T-helper 17 cell (primary cell): ENCODE data around the gene TCF7. TPM values are rescaled to one million over a fixed set of nuclear protein-coding genes. Genes with fewer than 3 reads are reported as not detected.
"Not testable (repeated sequence)": the region's sequence is repeated elsewhere in the genome, so short reads cannot be mapped to it uniquely, and the experiment has no call there.

Experiments
- ATAC-seq: fragments of 150-1000 bp; cut with Tn5 transposase; 2 replicates; pipeline ENCODE4 v1.10.0; 2021; ENCODE audit warnings: mild to moderate bottlenecking, moderate library complexity
- DNase-seq, 3 donors: peaks; one replicate each; pipeline versions ENCODE4 v3.0.0 to v3.0.0-alpha.2; 2020 to 2021
- H3K9me3 ChIP-seq: one replicate; pipeline ENCODE4 v1.7.0; 2013; ENCODE audit warnings: low read length, mild to moderate bottlenecking; ENCODE audit not compliant: control insufficient read depth, poor library complexity, severe bottlenecking
- H3K27ac Mint-ChIP-seq: one replicate; pipeline ENCODE4 v1.8.0; 2022; ENCODE audit warnings: mild to moderate bottlenecking, moderate library complexity, mixed read lengths
- H3K27me3 Mint-ChIP-seq: one replicate; pipeline ENCODE4 v1.8.0; 2022; ENCODE audit warnings: mixed read lengths
- H3K36me3 Mint-ChIP-seq: one replicate; pipeline ENCODE4 v1.8.0; 2022; ENCODE audit warnings: low read depth, mixed read lengths
- H3K4me1 Mint-ChIP-seq: one replicate; pipeline ENCODE4 v1.8.0; 2022; ENCODE audit warnings: mild to moderate bottlenecking, mixed read lengths
- H3K4me3 Mint-ChIP-seq: one replicate; pipeline ENCODE4 v1.8.0; 2022; ENCODE audit warnings: mild to moderate bottlenecking, moderate library complexity, mixed read lengths
- total RNA-seq, 4 donors: library from RNA in 2 of 4; stranded (reverse) in 2 of 4; gene quantifications; one replicate each; pipeline ENCODE4 v1.2.3 and lab custom pipeline; 2022 to 2026

TCF7 gene
- total RNA-seq, 2 donors from 2014 or later: 308 to 405 TPM

DNA sequence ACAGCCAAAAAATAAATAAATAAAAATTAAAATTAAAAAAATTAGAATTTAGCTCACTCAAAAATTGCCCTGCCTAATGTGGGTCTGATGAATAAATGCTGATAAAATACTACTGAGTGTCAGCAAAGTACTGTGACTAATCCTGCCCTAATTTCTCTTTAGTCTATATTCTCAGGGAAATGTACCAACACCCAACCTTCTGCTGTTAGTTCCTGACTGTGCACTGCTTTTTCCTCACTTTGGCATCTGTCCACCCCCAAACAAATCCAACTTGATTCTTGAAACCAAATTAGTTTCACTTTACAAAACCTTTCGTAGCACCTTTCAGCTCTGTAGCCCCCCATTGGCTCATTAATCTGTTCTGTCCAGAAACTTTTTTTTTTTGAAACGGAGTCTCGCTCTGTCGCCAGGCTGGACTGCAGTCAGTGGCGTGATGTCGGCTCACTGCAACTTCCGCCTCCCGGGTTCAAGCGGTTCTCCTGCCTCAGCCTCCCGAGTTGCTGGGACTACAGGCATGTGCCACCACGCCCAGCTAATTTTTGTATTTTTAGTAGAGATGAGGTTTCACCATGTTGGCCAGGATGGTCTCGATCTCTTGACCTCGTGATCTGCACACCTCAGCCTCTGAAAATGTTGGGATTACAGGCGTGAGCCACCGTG, 37.8 kb downstream of the TCF7 start:
- peak overlapping the region; percentile 52 for H3K4me3 Mint-ChIP-seq
- DNase-seq, H3K36me3 Mint-ChIP-seq, H3K27me3 Mint-ChIP-seq, H3K9me3 ChIP-seq, ATAC-seq: not testable (repeated sequence)
- peaks cover 36% of the 10 kb centered on the region for H3K4me1 Mint-ChIP-seq
- peak overlapping the region; percentile 82 for H3K27ac Mint-ChIP-seq

DNA sequence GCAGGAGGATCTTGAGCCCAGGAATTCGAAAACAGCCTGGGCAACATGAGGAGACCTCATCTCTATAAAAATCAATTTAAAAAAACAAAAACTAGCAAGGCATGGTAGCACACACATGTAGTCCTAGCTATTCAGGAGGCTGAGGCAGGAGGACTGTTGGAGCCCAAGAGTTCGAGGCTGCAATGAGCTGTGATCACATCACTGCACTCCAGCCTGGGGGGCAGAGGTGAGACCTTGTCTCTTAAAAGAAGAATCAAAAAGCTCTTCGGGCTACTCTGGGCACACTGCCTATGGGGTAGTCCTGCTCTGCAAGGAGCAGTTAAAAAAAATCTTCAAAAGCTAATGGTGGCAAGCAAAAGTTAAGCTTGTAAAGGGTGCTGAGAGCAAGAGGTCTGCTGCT, 38.8 kb downstream of the TCF7 start:
- no peaks in the 10 kb centered on the region for H3K9me3 ChIP-seq
- no peak for ATAC-seq
- no peaks in the 10 kb centered on the region for H3K27me3 Mint-ChIP-seq
- peaks cover 9% of the 10 kb centered on the region for H3K36me3 Mint-ChIP-seq
- no peak overlapping the region for H3K4me3 Mint-ChIP-seq
- H3K4me1 Mint-ChIP-seq: peaks cover 39% of the 10 kb centered on the region
- no peak for DNase-seq
- H3K27ac Mint-ChIP-seq: peak overlapping the region; percentile 82

DNA sequence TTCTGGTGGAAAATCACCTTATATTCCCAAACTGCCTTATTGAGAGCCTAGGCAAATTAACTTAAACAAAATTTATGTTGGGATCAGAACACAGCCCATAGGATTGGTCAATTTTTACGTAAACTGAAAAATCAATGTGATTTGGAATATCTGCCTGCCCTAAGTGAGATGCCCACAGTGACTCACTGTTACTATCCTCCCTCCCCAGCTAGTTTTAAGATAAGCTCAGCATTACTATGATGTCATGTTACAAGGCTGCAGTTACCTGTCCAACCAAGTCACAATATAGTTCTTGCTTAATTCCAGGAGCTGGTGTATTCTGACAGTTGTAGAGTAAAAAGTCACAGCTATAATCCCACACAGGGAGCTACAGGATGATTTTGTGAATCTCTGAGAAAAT, 39.2 kb downstream of the TCF7 start:
- Mint-ChIP-seq H3K4me3 (no peak overlapping the region), H3K4me1 (peaks cover 38% of the 10 kb centered on the region), H3K27me3 (no peaks in the 10 kb centered on the region), H3K27ac (peak overlapping the region; percentile 82), H3K36me3 (peaks cover 9% of the 10 kb centered on the region)
- no peaks in the 10 kb centered on the region for H3K9me3 ChIP-seq
- ATAC-seq (no peak), DNase-seq (no peak)

DNA sequence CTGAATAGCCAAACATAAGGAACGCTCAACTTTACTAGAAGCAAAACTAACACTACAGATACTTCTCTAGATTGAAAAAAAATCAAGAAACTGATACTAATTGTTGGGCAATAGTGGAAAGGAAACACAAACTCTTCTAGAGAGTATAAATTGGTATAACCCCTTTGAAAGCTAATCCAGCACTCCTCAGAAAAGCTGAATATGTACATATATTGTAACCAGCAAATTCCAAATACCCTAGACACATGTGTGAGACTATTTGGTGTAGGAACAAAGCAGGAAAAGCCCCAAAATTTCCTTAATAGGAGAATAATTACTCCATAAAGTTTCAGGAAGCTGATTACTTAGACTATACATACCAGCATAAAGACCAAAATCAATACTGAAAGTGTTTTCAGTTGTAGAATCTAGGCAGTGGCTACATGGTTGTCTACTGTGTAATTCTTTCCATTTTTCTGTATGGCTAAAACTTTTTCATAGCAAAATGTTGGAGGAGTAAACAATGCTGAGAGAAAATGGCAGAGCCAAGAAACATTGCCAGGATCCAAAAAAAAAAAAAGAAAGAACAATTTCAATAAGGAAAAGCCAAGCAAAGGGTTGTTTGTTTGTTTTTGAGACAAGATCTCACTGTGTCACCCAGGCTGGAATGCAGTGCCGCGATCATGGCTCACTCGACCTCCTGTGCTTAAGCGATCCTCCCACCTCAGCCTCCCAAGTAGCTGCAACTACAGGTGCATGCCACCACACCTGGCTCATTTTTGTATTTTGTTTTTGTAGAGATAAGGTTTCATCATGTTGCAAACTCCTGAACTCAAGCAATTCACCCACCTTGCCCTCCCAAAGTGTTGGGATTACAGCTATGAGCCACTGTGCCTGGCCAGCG, 47.3 kb downstream of the TCF7 start:
- H3K4me3 Mint-ChIP-seq: no peak overlapping the region
- no peak for ATAC-seq
- H3K4me1 Mint-ChIP-seq: peaks cover 24% of the 10 kb centered on the region

DNA sequence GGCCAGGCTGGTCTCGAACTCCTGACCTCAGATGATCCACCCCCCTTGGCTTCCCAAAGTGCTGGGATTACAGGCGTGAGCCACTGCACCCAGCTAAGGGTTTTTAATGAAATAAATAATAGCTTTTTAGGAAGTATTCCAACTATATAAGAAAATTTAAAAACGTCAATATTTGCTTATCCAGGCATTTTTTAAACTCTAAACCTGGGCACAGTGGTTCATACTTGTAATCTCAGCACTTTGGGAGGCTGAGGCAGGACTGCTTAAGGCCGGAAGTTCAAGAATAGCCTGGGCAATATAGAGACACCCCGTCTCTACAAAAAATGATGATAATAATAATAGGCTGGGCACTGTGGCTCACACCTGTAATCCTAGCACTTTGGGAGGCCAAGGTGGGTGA, 48.1 kb downstream of the TCF7 start:
- no peak overlapping the region for H3K4me3 Mint-ChIP-seq
- DNase-seq (no peak), ATAC-seq (no peak)
- H3K4me1 Mint-ChIP-seq: peaks cover 24% of the 10 kb centered on the region
- H3K27me3 Mint-ChIP-seq: no peaks in the 10 kb centered on the region
- no peaks in the 10 kb centered on the region for H3K9me3 ChIP-seq
- H3K36me3 Mint-ChIP-seq: peaks cover 16% of the 10 kb centered on the region
- no peak overlapping the region for H3K27ac Mint-ChIP-seq

More for the DNA sequence above, 47.3 kb downstream of the TCF7 start:
- DNase-seq: no peak
- Mint-ChIP-seq H3K27me3 (no peaks in the 10 kb centered on the region), H3K27ac (no peak overlapping the region), H3K36me3 (peaks cover 16% of the 10 kb centered on the region)
- H3K9me3 ChIP-seq: no peaks in the 10 kb centered on the region

DNA sequence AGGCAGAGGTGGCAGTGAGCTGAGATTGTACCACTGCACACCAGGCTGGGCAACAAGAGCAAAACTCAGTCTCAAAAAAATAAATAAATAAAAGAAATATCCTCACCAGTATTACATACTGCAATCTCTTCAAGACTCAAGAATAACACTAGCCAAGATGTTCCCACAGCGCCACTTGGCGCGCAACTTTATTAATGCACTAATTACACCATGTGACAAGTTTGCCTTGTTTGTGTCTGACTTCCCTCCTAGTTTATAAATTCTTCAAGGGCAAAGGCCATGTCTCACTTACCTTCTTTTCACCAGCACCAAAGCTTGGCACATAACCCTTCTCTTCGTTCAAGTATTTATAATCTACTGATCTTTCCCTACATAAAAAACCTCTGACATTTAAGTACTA, 57.5 kb downstream of the TCF7 start:
- ATAC-seq: no peak
- H3K4me1 Mint-ChIP-seq: peaks cover 37% of the 10 kb centered on the region
- H3K36me3 Mint-ChIP-seq: peaks cover 18% of the 10 kb centered on the region
- no peak for DNase-seq
- no peaks in the 10 kb centered on the region for H3K9me3 ChIP-seq
- peak overlapping the region; percentile 83 for H3K27ac Mint-ChIP-seq
- H3K4me3 Mint-ChIP-seq: peak overlapping the region; percentile 15
- no peaks in the 10 kb centered on the region for H3K27me3 Mint-ChIP-seq

DNA sequence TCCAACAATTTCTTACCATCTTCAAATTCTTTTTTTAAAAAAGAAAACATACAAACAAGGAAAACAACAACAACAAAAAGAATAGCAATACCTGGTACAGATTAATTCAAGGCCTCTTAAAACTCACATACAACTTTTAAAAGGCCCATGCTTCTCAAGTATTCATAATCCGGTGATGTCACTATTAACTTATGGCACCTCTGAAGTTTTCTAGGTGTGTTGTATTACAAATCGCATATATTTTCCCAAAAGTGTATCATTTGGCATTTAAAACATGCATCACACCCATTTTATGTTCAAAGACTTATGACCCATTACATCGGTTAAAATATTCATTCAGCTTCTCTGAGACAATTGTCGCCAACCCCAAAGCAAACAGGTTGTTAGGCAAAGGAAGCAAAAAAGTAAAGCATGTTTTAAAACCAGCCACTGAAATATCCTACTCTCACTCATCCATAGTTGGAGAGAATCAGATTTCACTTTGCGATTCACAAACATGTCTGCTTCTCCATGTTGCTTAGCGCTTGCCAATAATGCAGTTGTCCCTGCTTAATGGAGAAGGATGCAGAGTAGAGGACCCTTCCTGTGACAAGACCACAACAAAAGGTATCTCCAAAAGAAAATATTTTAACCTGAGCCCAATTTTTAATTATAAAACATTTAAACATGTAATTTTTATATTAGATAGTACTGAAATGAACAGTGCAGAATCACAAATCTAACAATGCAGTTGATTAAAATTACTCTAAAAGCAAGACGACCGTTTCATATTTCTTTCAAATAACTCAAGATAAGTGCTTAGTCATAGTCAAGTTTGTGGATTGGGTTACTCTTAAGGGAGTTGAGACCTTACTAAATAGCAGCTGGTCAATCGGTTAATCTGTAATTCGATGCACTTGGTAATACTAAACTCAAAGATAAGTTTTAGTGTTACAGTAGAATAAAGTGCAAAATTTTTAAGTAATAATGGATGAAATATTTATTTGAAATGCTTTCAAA, 60.7 kb downstream of the TCF7 start:
- ATAC-seq: no peak
- no peak for DNase-seq
- Mint-ChIP-seq H3K4me1 (peaks cover 28% of the 10 kb centered on the region), H3K27me3 (no peaks in the 10 kb centered on the region), H3K27ac (peak overlapping the region; percentile 96), H3K36me3 (peaks cover 12% of the 10 kb centered on the region), H3K4me3 (peak overlapping the region; percentile 97)
- no peaks in the 10 kb centered on the region for H3K9me3 ChIP-seq

DNA sequence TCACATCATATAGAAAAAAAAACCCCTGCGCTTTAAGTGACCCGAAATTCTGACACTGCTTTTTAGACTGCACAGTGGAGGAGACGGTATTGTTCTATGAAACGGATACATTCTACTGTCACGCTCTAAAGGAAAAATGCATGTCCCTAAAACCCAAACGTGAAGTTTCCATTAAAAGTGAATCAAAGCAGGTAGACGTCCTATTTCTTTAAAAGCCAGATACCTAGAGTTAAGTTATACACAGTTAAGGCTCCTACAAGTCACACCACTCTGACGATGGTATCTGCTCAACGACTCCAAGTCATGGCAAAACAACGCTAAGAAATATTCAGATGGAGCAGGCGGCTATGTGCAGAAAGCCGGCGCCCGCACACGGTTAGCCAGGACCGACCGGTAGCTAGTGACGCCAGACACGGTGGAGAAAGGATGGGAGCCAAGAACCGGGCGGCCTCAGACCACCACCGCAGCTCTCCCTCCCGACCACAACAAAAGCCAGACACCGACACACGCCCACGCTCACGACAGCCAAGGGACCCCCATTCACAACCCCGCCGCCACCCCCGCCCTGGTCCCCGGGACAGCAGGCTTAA, 61.5 kb downstream of the TCF7 start:
- no peaks in the 10 kb centered on the region for H3K9me3 ChIP-seq
- DNase-seq (peak in 2 of 3 donors; percentile 35 to 42), ATAC-seq (peak; percentile 26)
- peaks cover 12% of the 10 kb centered on the region for H3K36me3 Mint-ChIP-seq
- no peaks in the 10 kb centered on the region for H3K27me3 Mint-ChIP-seq
- H3K4me3 Mint-ChIP-seq: peak overlapping the region; percentile 97
- H3K4me1 Mint-ChIP-seq: peaks cover 28% of the 10 kb centered on the region
- peak overlapping the region; percentile 96 for H3K27ac Mint-ChIP-seq

DNA sequence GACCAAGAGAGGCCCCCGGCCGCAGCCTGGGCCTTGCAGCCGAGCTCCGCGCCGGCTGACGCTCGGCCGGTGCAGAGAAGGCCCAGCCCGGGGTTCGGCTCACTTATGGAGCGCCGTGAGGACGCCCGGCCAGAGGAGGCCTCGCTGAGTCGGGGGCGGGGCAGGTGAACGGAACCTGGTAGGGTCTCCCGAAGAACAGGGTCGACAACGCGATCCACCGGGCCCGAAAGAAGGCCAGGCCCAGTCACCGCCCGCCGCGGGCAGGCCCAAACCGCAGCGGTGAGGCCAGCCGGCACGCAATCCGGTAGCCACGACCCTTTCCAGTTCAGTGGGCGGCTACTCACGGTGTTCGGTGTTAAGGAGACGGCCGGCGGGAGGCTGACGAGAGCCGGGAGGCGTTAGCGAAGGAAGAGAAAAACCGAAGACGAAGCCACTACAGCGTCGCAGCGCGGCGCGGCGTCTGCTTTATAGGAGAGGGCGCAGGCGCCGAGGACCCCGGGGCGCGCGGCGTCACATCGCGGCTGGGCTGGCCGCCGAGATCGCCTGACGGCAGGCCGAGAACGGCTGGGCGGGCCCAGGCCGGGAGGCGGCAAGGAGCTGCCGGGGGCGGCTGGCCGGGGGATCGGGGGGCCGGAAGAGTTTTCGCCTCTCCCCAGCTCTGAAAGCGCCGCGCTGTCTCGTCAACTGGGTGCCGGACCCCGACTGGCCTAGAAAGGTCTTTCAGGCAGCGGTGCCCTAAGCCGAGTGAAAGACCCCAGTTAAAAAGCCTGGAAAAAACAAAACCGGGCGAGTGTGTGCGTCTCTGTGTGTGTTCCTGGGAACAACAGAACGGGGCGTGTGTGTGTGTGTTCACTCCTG, 62.3 kb downstream of the TCF7 start, which contains the start of gene SKP1:
TSS of gene SKP1 (minus strand) at position 440 of the 858 bp plus-strand sequence. CDS start 2,928 bp downstream, outside the sequence.
- ATAC-seq: peak; percentile 84
- H3K36me3 Mint-ChIP-seq: peaks cover 7% of the 10 kb centered on the region
- H3K27me3 Mint-ChIP-seq: no peaks in the 10 kb centered on the region
- H3K4me3 Mint-ChIP-seq: peak within 1 kb of the TSS; percentile 97
- no peaks in the 10 kb centered on the region for H3K9me3 ChIP-seq
- peaks cover 23% of the 10 kb centered on the region for H3K4me1 Mint-ChIP-seq
- peak; percentile 76 to 87 (median 76) for DNase-seq
- H3K27ac Mint-ChIP-seq: peak within 1 kb of the TSS; percentile 96

DNA sequence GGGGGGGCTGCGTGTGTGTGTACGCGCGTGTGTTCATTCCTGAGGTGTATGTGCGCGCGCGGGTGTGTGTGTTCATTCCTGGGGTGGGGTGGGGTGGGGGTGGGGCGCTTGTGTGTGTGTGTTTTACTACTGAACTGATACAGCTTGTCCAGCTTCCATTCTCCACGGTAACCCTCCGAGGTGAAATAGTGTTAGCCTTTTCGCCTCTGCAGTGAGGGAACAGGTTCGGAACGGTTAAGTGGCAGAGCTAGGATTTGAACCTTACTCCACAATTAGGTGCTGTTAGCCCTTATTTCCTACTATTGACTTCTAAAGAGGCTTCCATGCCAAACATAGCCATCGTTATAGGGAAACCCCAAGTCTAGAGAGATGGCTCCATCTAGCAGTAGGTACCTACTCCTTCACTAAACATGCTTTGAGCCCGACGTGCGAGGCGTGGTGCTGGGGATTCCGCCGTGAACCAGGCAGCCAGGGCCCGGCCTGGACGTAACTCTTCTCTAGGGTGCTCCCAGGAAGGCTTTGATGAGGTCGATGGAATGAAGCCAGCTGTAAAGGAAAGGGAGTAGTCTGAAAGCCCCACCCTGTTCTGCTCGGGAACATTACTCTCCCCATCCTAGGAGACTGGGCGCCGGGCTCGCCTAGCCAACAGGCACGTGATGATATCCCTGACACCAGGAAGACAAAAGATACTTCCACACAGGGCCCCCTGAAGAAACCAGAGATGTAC, 63.1 kb downstream of the TCF7 start:
- Mint-ChIP-seq H3K36me3 (peaks cover 5% of the 10 kb centered on the region), H3K27ac (peak overlapping the region; percentile 96), H3K4me3 (peak overlapping the region; percentile 97), H3K4me1 (peaks cover 18% of the 10 kb centered on the region), H3K27me3 (no peaks in the 10 kb centered on the region)
- DNase-seq: no peak
- H3K9me3 ChIP-seq: no peaks in the 10 kb centered on the region
- ATAC-seq: no peak

DNA sequence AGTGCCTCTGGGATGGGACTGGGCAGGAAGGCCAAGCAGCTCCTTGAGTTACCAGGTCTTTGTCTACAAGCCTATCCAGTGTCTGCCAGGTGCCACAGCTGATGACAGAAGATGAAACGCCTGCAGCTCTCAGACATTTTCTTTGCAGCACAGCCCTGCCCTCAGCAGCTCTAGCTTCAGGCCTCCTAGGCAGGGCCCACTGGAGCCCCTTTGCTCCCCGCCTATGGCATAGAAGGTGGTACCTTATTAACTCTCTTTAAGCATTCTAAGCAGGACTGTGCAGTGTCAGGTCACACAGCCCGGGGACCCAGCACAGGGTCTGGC, 63.6 kb downstream of the TCF7 start:
- ATAC-seq (no peak), DNase-seq (no peak)
- H3K36me3 Mint-ChIP-seq: peaks cover 5% of the 10 kb centered on the region

More for the DNA sequence above, 63.6 kb downstream of the TCF7 start:
- no peaks in the 10 kb centered on the region for H3K9me3 ChIP-seq
- Mint-ChIP-seq H3K27me3 (no peaks in the 10 kb centered on the region), H3K4me3 (peak overlapping the region; percentile 97), H3K4me1 (peaks cover 17% of the 10 kb centered on the region), H3K27ac (peak overlapping the region; percentile 96)
